Measurements from ENCODE around the gene FAM193A.
"Not testable (repeated sequence)": the region's sequence is repeated elsewhere in the genome, so short reads cannot be mapped to it uniquely, and the experiment has no call there.

Gene FAM193A

DNA sequence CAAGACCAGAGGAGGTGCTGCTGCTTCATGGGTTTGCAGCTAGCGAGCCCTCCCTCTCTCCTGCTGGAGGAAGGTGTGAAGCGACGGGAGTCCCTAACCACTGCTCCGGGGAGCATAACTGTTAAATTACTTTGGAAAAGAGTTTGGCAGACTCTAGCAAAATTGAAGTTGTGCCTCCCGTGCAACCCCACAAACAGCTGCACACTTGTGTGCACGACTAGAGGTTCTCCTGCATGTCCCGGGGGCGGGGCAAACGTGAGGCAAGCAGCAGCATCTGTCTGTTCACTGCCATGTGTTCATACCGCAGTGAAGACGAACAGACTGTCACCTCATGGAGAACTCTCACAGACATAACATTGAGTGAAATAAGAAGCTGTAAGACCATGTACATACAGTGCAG is 185.1 kb downstream of the FAM193A start:
- no peak overlapping the region for H3K4me3 ChIP-seq (ENCODE audit: severe bottlenecking)
- no peak overlapping the region for H3K27ac ChIP-seq (ENCODE audit: poor library complexity, severe bottlenecking)
- H3K36me3 ChIP-seq (ENCODE audit: low read depth), result peaks cover 42% of the 10 kb centered on the region
- no peaks in the 10 kb centered on the region for H3K9me3 ChIP-seq (ENCODE audit: severe bottlenecking)
- ATAC-seq (ENCODE audit: low read depth) (no peak), DNase-seq (ENCODE audit: low spot score) (no peak)
- H3K27me3 ChIP-seq (ENCODE audit: insufficient read depth, poor library complexity, severe bottlenecking), result no peaks in the 10 kb centered on the region
- TF ChIP-seq CTCF (IDR thresholded peaks at IDR 0.05; ENCODE audit: poor library complexity, severe bottlenecking), result no peak
- no peaks in the 10 kb centered on the region for H3K4me1 ChIP-seq (ENCODE audit: insufficient read depth, poor library complexity, severe bottlenecking)

GRCh38 chr4:2722033-2722432 is 185.6 kb downstream of the FAM193A start:
- no peak for TF ChIP-seq CTCF (IDR thresholded peaks at IDR 0.05; ENCODE audit: poor library complexity, severe bottlenecking)
- H3K27me3 ChIP-seq (ENCODE audit: insufficient read depth, poor library complexity, severe bottlenecking), result no peaks in the 10 kb centered on the region
- no peak overlapping the region for H3K4me3 ChIP-seq (ENCODE audit: severe bottlenecking)
- H3K36me3 ChIP-seq (ENCODE audit: low read depth), result peaks cover 38% of the 10 kb centered on the region
- H3K27ac ChIP-seq (ENCODE audit: poor library complexity, severe bottlenecking), result no peak overlapping the region
- no peaks in the 10 kb centered on the region for H3K4me1 ChIP-seq (ENCODE audit: insufficient read depth, poor library complexity, severe bottlenecking)
- ATAC-seq (ENCODE audit: low read depth) (no peak), DNase-seq (ENCODE audit: low spot score) (no peak)
- H3K9me3 ChIP-seq (ENCODE audit: severe bottlenecking), result no peaks in the 10 kb centered on the region

GRCh38 chr4:2723751-2724150 is 187.3 kb downstream of the FAM193A start:
- Histone ChIP-seq H3K9me3 (ENCODE audit: severe bottlenecking) (no peaks in the 10 kb centered on the region), H3K27ac (ENCODE audit: poor library complexity, severe bottlenecking) (no peak overlapping the region), H3K27me3 (ENCODE audit: insufficient read depth, poor library complexity, severe bottlenecking) (no peaks in the 10 kb centered on the region), H3K4me3 (ENCODE audit: severe bottlenecking) (no peak overlapping the region), H3K4me1 (ENCODE audit: insufficient read depth, poor library complexity, severe bottlenecking) (no peaks in the 10 kb centered on the region), H3K36me3 (ENCODE audit: low read depth) (peaks cover 25% of the 10 kb centered on the region)
- no peak for ATAC-seq (ENCODE audit: low read depth)
- TF ChIP-seq CTCF (IDR thresholded peaks at IDR 0.05; ENCODE audit: poor library complexity, severe bottlenecking), result no peak
- no peak for DNase-seq (ENCODE audit: low spot score)

- ATAC-seq (ENCODE audit: low read depth) (no peak), DNase-seq (ENCODE audit: low spot score) (no peak)
- H3K27me3 ChIP-seq (ENCODE audit: insufficient read depth, poor library complexity, severe bottlenecking), result no peaks in the 10 kb centered on the region
- no peak overlapping the region for H3K4me3 ChIP-seq (ENCODE audit: severe bottlenecking)
- no peak for TF ChIP-seq CTCF (IDR thresholded peaks at IDR 0.05; ENCODE audit: poor library complexity, severe bottlenecking)
- H3K9me3 ChIP-seq (ENCODE audit: severe bottlenecking), result no peaks in the 10 kb centered on the region
- H3K27ac ChIP-seq (ENCODE audit: poor library complexity, severe bottlenecking), result no peak overlapping the region
- no peaks in the 10 kb centered on the region for H3K4me1 ChIP-seq (ENCODE audit: insufficient read depth, poor library complexity, severe bottlenecking)
- H3K36me3 ChIP-seq (ENCODE audit: low read depth), result peaks cover 13% of the 10 kb centered on the region
Measured at GRCh38 chr4:2725380-2725779, 188.9 kb downstream of the FAM193A start.

DNA sequence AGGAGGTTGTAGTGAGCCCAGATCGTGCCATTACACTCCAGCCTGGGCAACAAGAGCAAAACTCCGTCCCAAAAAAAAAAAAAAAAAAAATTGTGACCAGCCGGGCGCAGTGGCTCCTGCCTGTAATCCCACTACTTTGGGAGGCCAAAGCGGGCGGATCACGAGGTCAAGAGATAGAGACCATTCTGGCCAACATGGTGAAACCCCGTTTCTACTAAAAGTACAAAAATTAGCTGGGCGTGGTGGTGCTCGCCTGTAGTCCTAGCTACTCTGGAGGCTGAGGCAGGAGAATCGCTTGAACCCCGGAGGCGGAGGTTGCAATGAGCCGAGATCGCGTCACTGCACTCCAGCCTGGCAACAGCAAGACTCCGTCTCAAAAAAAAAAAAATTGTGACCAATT is 190.4 kb downstream of the FAM193A start:
- not testable (repeated sequence) for ATAC-seq (ENCODE audit: low read depth); H3K4me1 ChIP-seq (ENCODE audit: insufficient read depth, poor library complexity, severe bottlenecking); H3K4me3 ChIP-seq (ENCODE audit: severe bottlenecking); H3K9me3 ChIP-seq (ENCODE audit: severe bottlenecking); DNase-seq (ENCODE audit: low spot score); H3K27ac ChIP-seq (ENCODE audit: poor library complexity, severe bottlenecking); H3K27me3 ChIP-seq (ENCODE audit: insufficient read depth, poor library complexity, severe bottlenecking)
- peaks cover 12% of the 10 kb centered on the region for H3K36me3 ChIP-seq (ENCODE audit: low read depth)
